Activated CD4-positive, alpha-beta memory T cell treated with anti-CD3 and anti-CD28 coated beads for 36 hours (primary cell): ENCODE data around the gene NUPR2. TPM values are rescaled to one million over a fixed set of nuclear protein-coding genes. Genes with fewer than 3 reads are reported as not detected.
"Not testable (repeated sequence)": the region's sequence is repeated elsewhere in the genome, so short reads cannot be mapped to it uniquely, and the experiment has no call there.

ENCODE experiments used
- CTCF ChIA-PET: fragments of 350-600 bp; sonication (Branson Sonifier 250); formaldehyde crosslinking; loops from one replicate; lab custom pipeline; 2021; ENCODE audit warnings: antibody characterized with exemption, inconsistent platforms; lab: Charles Lee
- POLR2A ChIA-PET: fragments of 350-600 bp; sonication (Branson Sonifier 250); formaldehyde crosslinking; loops from one replicate; lab custom pipeline; 2021; ENCODE audit warnings: antibody characterized with exemption; lab: Charles Lee
- DNase-seq: peaks from one replicate; pipeline ENCODE4 v3.0.0-alpha.2; 2020
- H3K27ac Mint-ChIP-seq: one replicate; pipeline ENCODE4 v1.8.0; 2021; ENCODE audit warnings: mixed read lengths
- H3K27me3 Mint-ChIP-seq: one replicate; pipeline ENCODE4 v1.8.0; 2021; ENCODE audit warnings: mixed read lengths
- H3K36me3 Mint-ChIP-seq: one replicate; pipeline ENCODE4 v1.8.0; 2021; ENCODE audit warnings: mixed read lengths
- H3K4me1 Mint-ChIP-seq: one replicate; pipeline ENCODE4 v1.8.0; 2021; ENCODE audit warnings: low read depth, mixed read lengths
- H3K4me3 Mint-ChIP-seq: one replicate; pipeline ENCODE4 v1.8.0; 2021; ENCODE audit warnings: mild to moderate bottlenecking, mixed read lengths
- H3K9me3 Mint-ChIP-seq: one replicate; pipeline ENCODE4 v1.8.0; 2021; ENCODE audit warnings: mixed read lengths
- intact Hi-C: fragments of 100-400 bp; cut with micrococcal nuclease; formaldehyde crosslinking; loops from one replicate; pipeline ENCODE4 v1.15.1; 2023
- total RNA-seq, 2 experiments: library from RNA; stranded (reverse); gene quantifications; one replicate each; pipeline ENCODE4 v1.2.3, GENCODE V29; 2021

NUPR2 gene
- total RNA-seq, 2 experiments from 2014 or later = not detected

DNA sequence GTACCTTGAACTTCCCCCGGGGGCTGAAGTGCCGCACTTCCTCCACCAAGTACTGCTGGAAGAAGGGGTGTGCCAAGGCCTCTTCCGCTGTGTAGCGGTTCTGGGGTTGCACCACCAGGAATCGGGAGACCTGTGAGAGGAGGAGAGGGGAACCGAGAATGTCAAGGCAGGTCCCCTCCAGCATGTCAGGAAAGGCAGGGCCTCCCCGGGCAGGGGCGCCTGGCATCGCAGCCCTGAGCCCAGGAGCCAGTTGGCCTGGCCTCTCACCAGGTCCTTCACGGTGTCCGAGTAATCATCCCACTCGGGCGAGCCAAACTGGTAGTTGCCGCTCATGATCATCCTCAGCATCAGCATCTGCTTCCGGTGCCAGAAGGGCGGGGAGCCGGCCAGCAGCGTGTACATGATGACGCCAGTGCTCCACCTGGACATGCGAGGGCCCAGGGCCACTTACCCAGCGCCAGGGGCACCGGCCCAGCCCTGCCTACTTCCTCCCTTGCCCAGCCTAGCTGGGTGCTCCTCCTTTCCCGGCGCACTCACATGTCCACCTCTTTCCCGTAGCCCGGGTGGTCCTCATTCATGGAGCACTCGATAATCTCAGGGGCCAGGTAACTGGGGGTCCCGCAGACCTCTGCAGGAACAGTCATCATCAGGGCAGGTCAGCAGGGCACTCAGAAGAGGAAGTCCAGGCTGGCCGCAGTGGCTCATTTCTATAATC, 34.4 kb downstream of the NUPR2 start:
- Mint-ChIP-seq H3K27ac (no peak overlapping the region), H3K27me3 (no peaks in the 10 kb centered on the region), H3K36me3 (peaks cover 26% of the 10 kb centered on the region), H3K4me3 (no peak overlapping the region), H3K4me1 (no peaks in the 10 kb centered on the region), H3K9me3 (no peaks in the 10 kb centered on the region)
- ChIA-PET CTCF (no interaction called here), POLR2A (no interaction called here)
- intact Hi-C loops = no loop called here
- DNase-seq = no peak

DNA sequence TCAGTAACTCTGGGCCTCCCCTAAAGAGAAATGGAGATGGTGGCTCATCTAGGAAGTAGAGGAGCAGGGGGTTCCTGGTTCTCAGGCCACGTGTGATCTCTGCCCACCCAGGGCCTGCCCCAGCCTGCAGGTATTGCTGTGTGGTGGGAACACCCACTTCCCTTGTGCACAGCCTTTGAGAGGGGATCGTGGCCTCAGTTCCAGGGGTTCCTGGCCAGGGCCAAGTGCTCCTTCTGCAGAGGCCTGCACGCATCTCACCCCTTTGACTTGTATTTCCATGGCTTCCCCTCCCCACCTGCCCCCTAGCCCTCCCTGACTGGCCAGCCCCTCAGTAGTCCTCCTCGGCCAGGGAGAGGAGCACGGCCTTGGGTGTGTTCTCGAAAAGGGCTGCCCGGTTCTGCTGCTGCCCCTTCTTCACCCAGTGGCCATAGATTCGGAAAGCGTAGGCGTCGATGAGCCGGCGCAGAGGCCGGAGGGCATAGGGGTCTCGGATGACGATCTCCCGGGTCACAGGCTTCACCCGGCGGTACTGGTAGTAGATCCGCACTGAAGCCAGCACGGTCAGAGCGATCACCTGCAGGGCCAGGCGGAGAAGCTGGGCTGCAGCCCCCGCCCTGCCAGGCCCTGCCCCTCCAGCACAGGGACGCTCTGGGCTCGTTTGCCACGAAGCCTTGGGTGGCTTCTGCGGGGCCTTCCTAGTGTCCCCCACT, 35.3 kb downstream of the NUPR2 start:
- CTCF ChIA-PET, H3K9me3 Mint-ChIP-seq, H3K27me3 Mint-ChIP-seq, intact Hi-C loops, POLR2A ChIA-PET, H3K4me3 Mint-ChIP-seq, H3K27ac Mint-ChIP-seq, DNase-seq, H3K4me1 Mint-ChIP-seq: not testable (repeated sequence)
- H3K36me3 Mint-ChIP-seq = peaks cover 23% of the 10 kb centered on the region

DNA sequence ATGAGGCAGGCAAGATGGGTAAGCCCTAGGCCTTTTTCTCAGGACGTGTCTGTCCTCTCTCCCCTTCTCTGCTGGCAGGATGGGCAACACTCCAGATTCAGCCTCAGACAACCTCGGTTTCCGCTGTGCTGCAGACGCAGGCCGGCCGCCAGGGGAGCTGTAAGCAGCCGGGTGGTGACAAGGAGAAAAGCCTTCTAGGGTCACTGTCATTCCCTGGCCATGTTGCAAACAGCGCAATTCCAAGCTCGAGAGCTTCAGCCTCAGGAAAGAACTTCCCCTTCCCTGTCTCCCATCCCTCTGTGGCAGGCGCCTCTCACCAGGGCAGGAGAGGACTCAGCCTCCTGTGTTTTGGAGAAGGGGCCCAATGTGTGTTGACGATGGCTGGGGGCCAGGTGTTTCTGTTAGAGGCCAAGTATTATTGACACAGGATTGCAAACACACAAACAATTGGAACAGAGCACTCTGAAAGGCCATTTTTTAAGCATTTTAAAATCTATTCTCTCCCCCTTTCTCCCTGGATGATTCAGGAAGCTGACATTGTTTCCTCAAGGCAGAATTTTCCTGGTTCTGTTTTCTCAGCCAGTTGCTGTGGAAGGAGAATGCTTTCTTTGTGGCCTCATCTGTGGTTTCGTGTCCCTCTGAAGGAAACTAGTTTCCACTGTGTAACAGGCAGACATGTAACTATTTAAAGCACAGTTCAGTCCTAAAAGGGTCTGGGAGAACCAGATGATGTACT, 36.6 kb downstream of the NUPR2 start:
- POLR2A ChIA-PET = no interaction called here
- CTCF ChIA-PET = no interaction called here
- Mint-ChIP-seq H3K27me3 (no peaks in the 10 kb centered on the region), H3K36me3 (peaks cover 25% of the 10 kb centered on the region), H3K4me3 (no peak overlapping the region), H3K9me3 (no peaks in the 10 kb centered on the region), H3K27ac (no peak overlapping the region), H3K4me1 (no peaks in the 10 kb centered on the region)
- no peak for DNase-seq
- intact Hi-C loops = no loop called here

DNA sequence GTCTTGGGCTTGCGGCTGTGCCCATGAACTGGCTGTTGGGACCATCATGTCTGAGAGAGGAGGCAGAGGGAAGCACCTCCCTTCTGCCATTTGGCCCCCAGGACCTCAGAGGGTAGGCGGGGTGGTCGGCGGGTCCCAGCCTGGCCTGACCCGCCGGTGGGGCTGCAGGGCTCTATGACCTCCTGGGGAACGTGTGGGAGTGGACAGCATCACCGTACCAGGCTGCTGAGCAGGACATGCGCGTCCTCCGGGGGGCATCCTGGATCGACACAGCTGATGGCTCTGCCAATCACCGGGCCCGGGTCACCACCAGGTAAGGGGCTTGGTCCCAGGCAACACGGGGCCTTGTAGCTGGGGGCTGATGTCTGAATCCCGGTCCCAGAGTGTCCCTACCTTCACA, 38.0 kb downstream of the NUPR2 start:
- DNase-seq = no peak
- ChIA-PET CTCF (interaction anchor here (1.1 kb wide), 1 partner anchor 14 kb away, joined by 3 read pairs; no protein-coding TSS in a partner anchor), POLR2A (interaction anchor here (0.6 to 0.9 kb wide), 2 partner anchors 11 to 27 kb away, joined by 3 read pairs; partner anchors contain the start of genes CCT6A and PSPH)
- Mint-ChIP-seq H3K36me3 (peaks cover 30% of the 10 kb centered on the region), H3K27me3 (no peaks in the 10 kb centered on the region), H3K27ac (no peak overlapping the region), H3K9me3 (no peaks in the 10 kb centered on the region), H3K4me3 (no peak overlapping the region), H3K4me1 (peaks cover 4% of the 10 kb centered on the region)
- intact Hi-C loops = no loop called here

DNA sequence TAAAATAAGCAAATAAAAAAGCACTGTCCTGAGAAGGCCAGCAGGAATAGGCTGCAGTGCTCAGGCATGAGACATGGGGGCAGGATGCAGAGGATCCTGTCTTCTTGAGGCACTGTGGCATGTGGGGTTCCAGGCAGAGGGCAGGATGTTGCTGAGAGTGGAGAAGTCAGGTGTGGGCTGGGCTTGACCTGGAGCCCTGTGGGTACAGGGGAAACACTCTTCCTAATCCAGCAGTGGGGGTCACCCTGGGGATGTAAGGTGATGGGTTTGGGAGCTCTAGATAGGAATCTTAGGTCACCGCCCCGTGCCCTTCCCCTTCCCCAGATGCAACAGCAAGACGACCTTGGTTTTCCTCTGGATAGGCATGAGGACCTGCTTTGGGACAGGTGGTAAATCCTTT, 38.5 kb downstream of the NUPR2 start:
- H3K27ac Mint-ChIP-seq = no peak overlapping the region
- no peak overlapping the region for H3K4me3 Mint-ChIP-seq
- POLR2A ChIA-PET = no interaction called here
- no peaks in the 10 kb centered on the region for H3K9me3 Mint-ChIP-seq
- H3K4me1 Mint-ChIP-seq = peaks cover 4% of the 10 kb centered on the region
- no peak for DNase-seq
- no peaks in the 10 kb centered on the region for H3K27me3 Mint-ChIP-seq
- CTCF ChIA-PET = interaction anchor here (1.1 kb wide), 1 partner anchor 14 kb away, joined by 3 read pairs; no protein-coding TSS in a partner anchor
- H3K36me3 Mint-ChIP-seq = peaks cover 34% of the 10 kb centered on the region
- intact Hi-C loops = no loop called here

DNA sequence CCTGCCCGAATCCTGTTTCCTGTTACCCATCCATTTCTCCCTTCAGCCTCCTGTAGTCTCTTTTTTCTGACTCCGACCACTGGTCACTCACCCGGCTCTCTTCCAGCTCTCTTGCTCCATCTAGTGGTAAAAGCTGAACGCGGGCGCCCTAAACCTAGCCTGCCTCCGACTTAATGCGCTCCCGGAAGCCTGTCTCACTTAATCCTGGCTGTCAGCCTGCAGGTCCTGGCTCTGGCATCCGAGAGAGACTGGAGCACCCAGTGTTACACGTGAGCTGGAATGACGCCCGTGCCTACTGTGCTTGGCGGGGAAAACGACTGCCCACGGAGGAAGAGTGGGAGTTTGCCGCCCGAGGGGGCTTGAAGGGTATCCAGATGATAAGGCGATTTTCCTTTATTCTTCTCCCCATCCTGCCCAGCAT, 41.8 kb downstream of the NUPR2 start:
- H3K9me3 Mint-ChIP-seq = no peaks in the 10 kb centered on the region
- intact Hi-C loops = loop anchor here (1.0 kb wide), 2 partner anchors 70 to 433 kb away; no protein-coding TSS in a partner anchor
- H3K36me3 Mint-ChIP-seq = peaks cover 31% of the 10 kb centered on the region
- ChIA-PET POLR2A (interaction anchor here (0.6 to 1.8 kb wide), 2 partner anchors 9 to 72 kb away, joined by 4 to 5 read pairs; no protein-coding TSS in a partner anchor), CTCF (interaction anchor here (0.8 to 4.1 kb wide), 21 partner anchors 9 to 642 kb away, joined by 3 to 45 read pairs (median 7); partner anchors contain the start of genes CCT6A, CHCHD2, PHKG1 and PSPH)
- H3K4me3 Mint-ChIP-seq = no peak overlapping the region
- peak; percentile 77 for DNase-seq
- H3K27me3 Mint-ChIP-seq = no peaks in the 10 kb centered on the region
- H3K27ac Mint-ChIP-seq = no peak overlapping the region
- H3K4me1 Mint-ChIP-seq = peaks cover 4% of the 10 kb centered on the region

DNA sequence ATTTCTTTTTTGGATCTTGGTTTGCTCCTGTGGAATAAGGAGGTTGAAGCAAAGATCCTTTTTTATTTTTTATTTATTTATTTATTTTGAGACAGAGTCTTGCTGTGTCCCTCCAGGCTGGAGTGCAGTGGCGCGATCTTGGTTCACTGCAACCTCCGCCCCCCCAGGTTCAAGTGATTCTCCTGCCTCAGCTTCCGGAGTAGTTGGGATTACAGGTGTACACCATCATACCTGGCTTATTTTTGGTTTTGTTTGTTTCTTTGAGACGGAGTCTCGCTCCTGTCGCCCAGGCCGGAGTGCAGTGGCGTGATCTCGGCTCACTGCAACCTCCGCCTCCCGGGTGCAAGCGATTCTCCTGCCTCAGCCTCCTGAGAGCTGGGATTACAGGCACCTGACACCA, 49.8 kb downstream of the NUPR2 start:
- intact Hi-C loops, H3K27me3 Mint-ChIP-seq, H3K4me3 Mint-ChIP-seq, H3K27ac Mint-ChIP-seq, H3K9me3 Mint-ChIP-seq, DNase-seq: not testable (repeated sequence)
- ChIA-PET CTCF (interaction anchor here (1.2 to 4.7 kb wide), 3 partner anchors 8 to 66 kb away, joined by 5 to 34 read pairs (median 6); no protein-coding TSS in a partner anchor), POLR2A (interaction anchor here (0.9 to 1.7 kb wide), 2 partner anchors 15 to 101 kb away, joined by 3 to 10 read pairs; partner anchors contain the start of genes CCT6A and PSPH)
- peaks cover 36% of the 10 kb centered on the region for H3K36me3 Mint-ChIP-seq
- peaks cover 27% of the 10 kb centered on the region for H3K4me1 Mint-ChIP-seq

Other genes with a start within 250 kb of the NUPR2 start
- 1 to 10 TPM; 2.0 to 2.4 TPM for gene ZNF713, start 229.0 kb downstream of the NUPR2 start, total RNA-seq
- gene MRPS17, start 164.5 kb downstream of the NUPR2 start, total RNA-seq = 10 to 100 TPM; 21.7 to 22.3 TPM
- 10 to 100 TPM; 55.7 to 57.4 TPM for gene NIPSNAP2, start 151.8 kb downstream of the NUPR2 start, total RNA-seq
- 10 to 100 TPM; 16.3 to 20.9 TPM for gene PSPH, start 65.0 kb downstream of the NUPR2 start, total RNA-seq
- 100 to 1,000 TPM; 222 to 230 TPM for gene CCT6A, start 64.7 kb downstream of the NUPR2 start, total RNA-seq
- gene SUMF2, start 52.1 kb downstream of the NUPR2 start, total RNA-seq = 100 to 1,000 TPM; 130 to 133 TPM
- 1 to 10 TPM; 2.4 to 3.0 TPM for gene PHKG1, start 23.5 kb downstream of the NUPR2 start, total RNA-seq
- 100 to 1,000 TPM; 764 to 766 TPM for gene CHCHD2, start 9.9 kb downstream of the NUPR2 start, total RNA-seq